H1 (cell line): ENCODE results near the gene IWS1. TPM values are rescaled to one million over a fixed set of nuclear protein-coding genes. Genes with fewer than 3 reads are reported as not detected.
A peak's percentile ranks its signal among the peaks of the same experiment; 100 is the strongest.

Experiments used
- CREB1 ChIP-seq: IDR thresholded peaks from 2 replicates; pipeline ENCODE4 v1.6.1; 2012; ENCODE audit warnings: inconsistent platforms
- E2F6 ChIP-seq: IDR thresholded peaks from 2 replicates; pipeline ENCODE4 v1.6.1; 2012; ENCODE audit warnings: inconsistent platforms
- POLR2A ChIP-seq, 2 experiments: IDR thresholded peaks; 1 replicate in 1 of 2; 2 replicates in 1 of 2; pipeline ENCODE4 v1.6.1; 2011; ENCODE audit warnings: low read depth in 2 of 2, low read length in 2 of 2, mild to moderate bottlenecking in 2 of 2; ENCODE audit errors: control extremely low read depth in 1 of 2
- SAP30 ChIP-seq: fragments of 300-600 bp; sonication (generic); IDR thresholded peaks from 2 replicates; pipeline ENCODE4 v1.7.1; 2012; ENCODE audit warnings: low read length, moderate library complexity, mild to moderate bottlenecking, inconsistent platforms; ENCODE audit not compliant: insufficient read depth, insufficient replicate concordance
- SIN3A ChIP-seq, 2 experiments: IDR thresholded peaks in 1 of 2; conservative IDR thresholded peaks in 1 of 2; 2 replicates each; pipeline ENCODE4 v1.6.1; 2011 to 2012; ENCODE audit warnings: low read length in 2 of 2, improper control_type of control experiment in 1 of 2, low read depth in 1 of 2, mild to moderate bottlenecking in 1 of 2
- SUZ12 ChIP-seq: fragments of 200-600 bp; sonication (generic); IDR thresholded peaks from 2 replicates; pipeline ENCODE4 v1.6.1; 2012; ENCODE audit warnings: mild to moderate bottlenecking, inconsistent platforms, low read length, moderate library complexity, mixed read lengths
- polyA plus RNA-seq, 7 experiments: library from polyadenylated mRNA; depleted of rRNA in 3 of 7; stranded (reverse) in 5 of 7; unstranded in 2 of 7; fragments of >200 nt in 5 of 7; fragments of 200-250 nt in 2 of 7; gene quantifications; 1 replicate in 5 of 7; 2 replicates in 1 of 7; 4 replicates in 1 of 7; pipeline versions ENCODE4 v1.2.1 to v1.2.3, GENCODE V29; 2011 to 2013; ENCODE audit warnings: missing spikeins in 2 of 7, mixed read lengths in 2 of 7
- total RNA-seq: library from RNA; stranded (reverse); fragmentation: NEBNext Ultra II Directional; extraction: Animal tissue kit (Norgen Biotek cat#: 25700); gene quantifications from 2 replicates; pipeline ENCODE4 v1.2.1, GENCODE V29; 2021

The IWS1 gene
- total and polyA plus RNA-seq, 2 of the 8 experiments (the other 6 are each of a cell fraction or from before 2014, with no cell fraction given): 18.4 to 64.8 TPM

- TF ChIP-seq E2F6 (peak; percentile 60), CREB1 (peak; percentile 84), SUZ12 (no peak), SAP30 (peak; percentile 60), POLR2A (IDR thresholded peaks at IDR 0.05; ENCODE audit: control extremely low read depth in 1 of 2, low read depth in 2 of 2, low read length in 2 of 2) (peak in 1 of 2 experiments; percentile 50; a peak in 1 of 3 replicates), SIN3A (conservative IDR thresholded peaks at IDR 0.05 in 1 of 2, IDR thresholded peaks at IDR 0.05 in 1 of 2; ENCODE audit: low read depth in 1 of 2, low read length in 2 of 2) (peak in 1 of 2 experiments; percentile 66; a peak in 2 of 4 replicates)
Observed at GRCh38 chr2:127463155-127463991, 62.9 kb downstream of the IWS1 start (continued).
